GM21423 (cell line): ENCODE results near the gene CXCL1.

Source experiments
- ATAC-seq: cut with Tn5 transposase; IDR thresholded peaks from one replicate; pipeline ENCODE4 v1.9.1; 2021; ENCODE audit warnings: mild to moderate bottlenecking, moderate library complexity; ENCODE audit not compliant: unreplicated experiment

CXCL1 gene

DNA sequence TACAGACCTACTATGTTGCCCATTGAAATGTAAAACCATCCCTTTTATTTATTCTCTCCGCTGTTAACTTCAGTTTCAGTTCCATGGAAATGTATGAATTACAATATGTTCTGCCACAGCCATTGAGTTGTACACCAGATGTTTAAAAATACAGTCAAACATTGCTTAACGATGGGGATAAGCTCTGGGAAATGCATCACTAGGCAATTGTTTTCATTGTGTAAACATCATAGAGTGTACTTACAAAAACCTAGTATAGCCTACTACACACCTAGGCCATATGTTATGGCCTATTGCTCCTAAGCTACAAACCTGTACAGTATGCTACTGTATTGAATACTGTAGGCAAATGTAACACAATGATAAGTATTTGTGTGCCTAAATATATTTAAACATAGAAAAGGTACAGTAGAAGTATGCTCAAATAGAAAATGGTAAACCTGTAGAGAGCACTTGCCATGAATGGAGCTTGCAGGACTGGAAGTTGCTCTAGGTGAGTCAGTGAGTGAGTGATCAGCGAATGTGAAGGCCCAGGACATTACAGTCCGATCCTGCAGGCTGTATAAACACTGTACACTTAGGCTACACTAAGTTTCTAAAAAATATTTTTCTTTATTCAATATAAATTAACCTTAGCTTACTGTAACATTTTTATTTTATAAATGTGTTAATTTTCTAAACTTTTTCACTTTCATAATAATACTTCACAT is 18.8 kb upstream of the CXCL1 start:
- ATAC-seq, result no peak

DNA sequence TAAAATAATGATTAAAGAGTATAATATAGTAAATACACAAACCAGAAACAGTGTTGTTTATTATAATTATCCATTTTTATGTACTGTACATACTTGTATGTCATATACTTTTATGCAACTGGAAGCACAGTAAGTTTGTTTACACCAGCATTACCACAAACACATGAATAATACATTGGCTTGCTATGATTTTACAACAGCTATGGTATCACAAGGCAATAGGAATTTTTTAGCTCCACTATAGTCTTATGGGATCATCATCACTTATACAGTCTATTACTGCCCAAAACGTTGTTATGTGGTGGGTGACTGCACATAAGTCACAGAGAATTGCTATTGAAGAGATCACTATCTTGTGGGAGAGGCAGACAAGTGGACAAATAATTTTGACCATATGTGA is 17.9 kb upstream of the CXCL1 start:
- ATAC-seq, result no peak

DNA sequence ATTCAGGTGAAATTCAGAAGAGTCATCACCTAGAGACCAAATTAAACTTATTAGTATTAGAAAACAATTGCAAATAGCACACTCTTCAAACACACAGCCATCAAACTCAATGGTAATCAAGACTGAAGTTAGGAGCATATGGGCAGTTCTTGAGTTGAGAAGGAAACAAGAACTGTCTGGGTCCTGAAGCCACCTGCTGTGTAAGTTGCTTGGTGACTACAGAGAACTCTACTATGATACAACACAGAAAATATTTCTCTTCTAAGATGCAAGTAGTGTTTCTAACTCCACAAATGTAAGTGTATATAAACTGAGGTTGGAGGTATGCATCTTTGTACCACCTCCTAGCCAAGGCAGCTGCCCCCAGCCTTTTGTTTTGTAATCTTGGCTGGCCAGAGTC is 16.4 kb upstream of the CXCL1 start:
- ATAC-seq, result no peak

DNA sequence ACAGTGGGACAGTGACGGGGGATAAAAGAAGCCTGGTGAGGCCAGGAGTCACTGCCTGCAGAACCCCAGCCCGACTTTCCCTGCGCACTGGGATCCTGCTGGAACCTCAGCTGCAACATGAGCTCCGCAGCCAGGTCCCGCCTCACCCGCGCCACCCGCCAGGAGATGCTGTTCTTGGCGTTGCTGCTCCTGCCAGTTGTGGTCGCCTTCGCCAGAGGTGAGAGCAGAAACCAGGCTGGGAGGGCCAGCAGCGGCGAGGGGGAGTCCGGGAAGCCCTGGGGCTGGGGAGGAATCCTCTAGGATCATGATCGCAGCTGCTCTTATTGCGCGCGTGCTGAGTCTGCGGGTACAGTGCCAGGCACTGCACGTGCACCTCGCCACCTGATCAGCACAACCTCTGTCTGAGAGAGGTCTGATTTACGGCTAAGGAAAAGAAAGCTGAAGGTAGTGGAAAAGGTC is 15.9 kb upstream of the CXCL1 start, which contains the start of gene PF4V1:
PF4V1 (plus strand) TSS at position 51 of the 459 bp plus-strand sequence; CDS start at position 118, 67 bp downstream.
- no peak for ATAC-seq

DNA sequence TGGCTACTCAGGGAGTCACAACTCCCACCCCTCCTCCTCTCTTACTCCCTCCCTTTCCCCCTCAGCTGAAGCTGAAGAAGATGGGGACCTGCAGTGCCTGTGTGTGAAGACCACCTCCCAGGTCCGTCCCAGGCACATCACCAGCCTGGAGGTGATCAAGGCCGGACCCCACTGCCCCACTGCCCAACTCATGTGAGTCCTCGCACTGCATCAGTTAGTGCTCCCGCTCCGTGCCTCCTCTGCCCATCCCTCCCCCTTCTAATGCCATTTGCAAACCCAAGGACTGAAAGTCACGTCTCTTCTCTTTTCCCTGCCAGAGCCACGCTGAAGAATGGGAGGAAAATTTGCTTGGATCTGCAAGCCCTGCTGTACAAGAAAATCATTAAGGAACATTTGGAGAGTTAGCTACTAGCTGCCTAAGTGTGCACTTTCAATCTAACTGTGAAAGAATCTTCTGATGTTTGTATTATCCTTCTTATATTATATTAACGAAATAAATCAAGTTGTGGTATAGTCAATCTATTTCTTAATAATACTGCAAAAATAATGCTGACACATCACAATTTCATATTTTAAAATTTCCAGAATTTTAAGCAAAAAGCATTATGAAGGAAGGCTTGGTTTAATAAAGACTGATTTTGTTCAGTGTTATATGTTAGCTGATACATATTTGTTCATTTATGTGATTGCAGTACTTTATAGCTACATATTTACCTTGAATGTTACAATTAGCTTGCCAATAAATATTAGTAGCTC is 15.3 kb upstream of the CXCL1 start:
- ATAC-seq, result no peak

DNA sequence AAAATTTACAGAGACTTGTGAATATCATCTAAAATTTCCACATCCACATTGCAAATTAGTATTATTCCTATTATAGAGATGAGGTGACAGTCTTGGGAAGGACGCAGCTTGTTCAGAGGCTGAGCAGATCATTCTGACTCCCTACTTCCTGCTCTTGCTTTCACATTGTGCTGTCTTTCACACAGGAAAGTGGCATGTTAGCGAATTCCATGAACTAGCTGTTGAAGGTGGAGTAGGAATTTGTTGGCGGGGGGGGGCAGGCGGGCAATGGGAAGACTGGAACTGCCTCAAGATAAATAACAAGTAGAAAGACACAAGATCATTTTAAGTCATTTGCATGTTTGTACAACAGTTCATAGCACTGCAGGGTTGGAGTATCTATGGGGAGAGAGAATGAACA is 13.8 kb upstream of the CXCL1 start:
- ATAC-seq, result no peak

DNA sequence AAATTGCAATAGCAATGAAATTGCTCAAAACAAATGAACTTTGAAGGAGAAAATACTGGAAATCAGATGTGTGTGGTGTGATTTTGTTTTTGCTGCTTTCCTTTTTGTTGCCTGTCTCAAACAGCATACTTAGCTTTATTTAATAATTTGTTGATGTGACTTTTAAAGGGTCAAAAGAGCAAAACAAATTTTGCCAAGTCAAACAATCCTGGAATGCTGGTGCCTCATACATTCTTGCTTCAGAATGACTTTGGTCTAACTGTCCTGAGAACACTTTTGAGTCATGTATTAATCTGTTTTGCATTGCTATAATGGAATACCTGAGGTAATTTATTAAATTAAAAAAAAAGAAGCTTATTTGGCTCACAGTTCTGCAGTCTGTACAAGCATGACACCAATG is 12.7 kb upstream of the CXCL1 start:
- ATAC-seq, result no peak

DNA sequence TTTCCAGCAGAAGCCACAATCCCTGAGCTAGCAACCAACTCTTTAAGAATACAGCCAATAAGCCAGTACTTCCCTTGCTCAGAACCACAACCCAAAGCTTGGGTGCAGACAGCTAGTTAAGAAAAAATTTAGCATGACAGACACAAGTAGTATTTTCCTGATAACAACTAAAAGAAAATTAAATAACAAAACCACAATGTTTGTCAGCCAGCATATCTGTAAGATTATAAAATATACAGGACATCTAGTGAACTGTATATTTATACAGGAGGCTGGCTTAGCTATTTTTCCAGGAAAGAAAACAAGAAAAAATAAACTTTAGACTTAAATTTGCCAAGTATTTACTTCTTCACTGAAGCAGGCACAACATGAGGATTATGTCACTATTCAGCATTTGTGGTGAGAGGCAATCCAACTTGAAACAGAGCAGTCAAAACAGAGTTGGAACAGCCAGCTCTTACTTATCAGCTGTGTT is 9.5 kb upstream of the CXCL1 start:
- no peak for ATAC-seq

DNA sequence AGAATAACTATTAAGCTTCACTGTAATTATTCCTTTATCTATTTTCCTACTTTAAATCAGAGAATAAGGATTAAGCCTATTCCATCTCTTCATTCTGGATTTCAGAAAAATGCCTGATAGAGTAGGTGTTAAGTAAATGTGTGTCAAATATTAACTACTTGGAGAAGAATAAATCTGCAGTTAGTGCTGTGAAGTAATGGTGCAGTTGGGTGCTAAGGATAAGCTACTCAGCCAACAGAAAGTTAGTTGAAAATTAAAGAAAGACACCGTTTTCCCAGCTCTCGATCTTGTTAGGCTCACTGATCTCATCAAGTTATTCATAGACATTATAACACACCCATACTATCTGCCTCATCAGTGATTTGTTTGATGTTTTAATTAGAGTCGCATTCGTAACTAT is 9.0 kb upstream of the CXCL1 start:
- no peak for ATAC-seq

DNA sequence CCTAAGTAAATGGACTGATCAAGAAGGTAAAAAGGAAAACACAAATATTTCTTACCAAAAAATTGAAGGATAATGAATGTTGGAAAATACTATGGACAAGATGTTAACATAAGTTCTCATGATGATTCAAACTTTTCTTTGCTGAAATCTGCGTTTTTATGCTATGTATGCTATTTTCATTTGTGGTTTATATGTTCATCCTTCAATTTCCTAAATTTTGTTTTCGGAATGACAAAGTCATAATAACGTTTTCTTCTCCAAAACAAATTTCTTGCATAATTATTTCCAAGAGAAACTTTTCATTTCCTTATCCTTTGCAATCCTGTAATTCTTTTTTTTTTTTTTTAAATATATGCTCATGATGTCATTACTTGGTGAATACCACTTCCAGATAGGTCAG is 8.3 kb upstream of the CXCL1 start:
- ATAC-seq, result no peak

DNA sequence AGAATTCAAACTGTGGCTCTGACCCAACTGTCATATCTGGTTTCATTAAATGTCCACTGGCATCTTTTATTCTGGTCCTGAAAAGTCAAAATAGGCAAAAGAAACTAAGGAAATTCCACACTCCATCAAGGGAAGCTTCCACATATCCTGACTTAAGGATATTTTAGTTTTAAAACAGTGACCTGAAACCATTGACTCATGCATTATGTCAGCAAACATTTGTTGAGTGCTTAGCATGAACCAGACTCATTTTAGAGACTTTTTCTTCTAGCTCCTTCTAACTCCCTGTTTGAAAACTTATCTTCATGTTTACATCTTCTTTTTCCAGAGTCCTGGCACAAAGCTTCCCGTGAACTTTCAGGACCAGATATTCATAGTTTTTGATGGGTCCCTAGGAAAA is 6.9 kb upstream of the CXCL1 start:
- no peak for ATAC-seq

DNA sequence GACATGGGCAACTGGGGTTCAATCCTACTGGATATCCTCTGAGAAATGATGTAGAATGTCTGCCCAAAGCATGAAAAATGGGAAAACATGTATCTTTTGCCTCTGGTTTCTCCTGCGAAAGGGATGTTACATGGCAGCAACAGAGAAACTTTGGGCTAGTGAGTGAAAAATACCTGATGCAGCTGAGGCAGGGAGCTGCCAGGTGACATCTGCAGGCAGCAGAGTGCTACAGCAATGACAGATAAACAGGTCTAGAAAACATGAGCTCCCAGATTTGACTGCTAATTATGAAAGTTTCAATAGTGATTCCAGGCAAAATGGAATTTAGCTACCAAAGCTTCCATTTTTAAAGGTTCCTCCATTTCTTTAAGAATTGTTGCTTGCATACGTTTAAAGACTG is 4.8 kb upstream of the CXCL1 start:
- ATAC-seq, result no peak

DNA sequence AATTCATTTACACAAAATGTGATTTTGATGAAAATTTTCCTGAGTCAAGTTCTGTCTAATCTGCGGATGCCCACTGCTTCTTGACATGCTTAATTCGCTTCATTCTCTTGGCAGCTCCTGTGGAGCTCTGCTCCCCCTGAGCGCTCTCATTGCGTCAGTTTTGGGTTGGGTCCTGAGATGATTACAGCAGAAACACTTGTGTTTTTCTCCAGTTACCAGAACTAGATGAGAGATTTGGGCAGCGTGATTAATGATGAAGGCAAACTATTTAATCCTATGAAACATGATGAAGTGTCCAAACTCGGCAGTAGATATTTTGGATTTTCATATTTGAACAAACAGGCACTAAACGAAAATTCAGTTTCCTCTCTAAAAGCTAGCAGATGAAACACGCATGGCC is 4.2 kb upstream of the CXCL1 start:
- ATAC-seq, result no peak

DNA sequence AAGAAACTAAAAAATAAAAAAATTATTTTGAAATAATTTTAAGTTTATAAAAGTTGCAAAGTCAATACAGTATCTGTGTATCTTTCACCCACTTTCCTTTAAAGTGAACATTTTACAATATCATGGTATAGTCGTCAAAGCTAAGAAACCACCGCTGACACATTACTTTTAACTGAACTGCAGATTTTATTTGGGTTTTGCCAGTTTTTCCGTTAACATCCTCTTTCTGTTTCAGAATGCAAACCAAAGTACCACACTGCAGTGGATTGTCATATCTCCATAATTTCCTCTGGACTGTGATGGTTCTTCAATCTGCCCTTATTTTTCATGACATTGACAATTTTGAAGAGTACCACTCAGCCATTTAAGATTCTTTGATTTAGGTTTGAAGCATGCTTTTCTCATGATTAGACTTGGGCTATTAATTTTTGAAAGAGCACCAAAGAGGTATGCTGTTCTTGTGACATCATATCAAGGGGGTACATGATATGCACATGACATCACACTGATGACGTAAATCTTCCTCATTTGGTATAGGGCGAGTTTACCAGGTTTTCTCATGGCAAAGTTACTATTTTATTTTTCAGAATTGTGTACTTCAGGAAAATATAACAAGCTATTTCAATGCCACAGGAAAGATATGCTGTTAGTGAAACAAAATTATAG is 3.6 kb upstream of the CXCL1 start:
- ATAC-seq, result no peak

DNA sequence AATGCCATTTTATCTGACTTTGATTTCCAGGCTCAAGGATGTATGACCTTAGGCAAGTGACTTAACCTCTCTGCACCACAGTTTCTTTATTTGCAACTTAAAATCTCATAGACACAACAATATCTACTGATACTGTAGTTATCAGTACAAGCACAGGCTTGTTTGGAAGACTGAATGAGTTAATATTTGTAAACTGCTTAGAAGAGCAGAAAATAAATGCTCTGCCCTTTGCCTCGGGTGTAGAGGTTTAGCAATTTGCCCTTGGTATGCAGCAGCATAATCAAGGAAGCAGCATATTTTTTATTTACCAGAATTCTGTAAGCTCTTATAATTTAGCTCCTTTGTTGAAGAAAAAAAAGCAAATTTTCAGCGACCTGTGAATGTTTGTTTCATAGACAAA is 2.9 kb upstream of the CXCL1 start:
- ATAC-seq, result no peak

DNA sequence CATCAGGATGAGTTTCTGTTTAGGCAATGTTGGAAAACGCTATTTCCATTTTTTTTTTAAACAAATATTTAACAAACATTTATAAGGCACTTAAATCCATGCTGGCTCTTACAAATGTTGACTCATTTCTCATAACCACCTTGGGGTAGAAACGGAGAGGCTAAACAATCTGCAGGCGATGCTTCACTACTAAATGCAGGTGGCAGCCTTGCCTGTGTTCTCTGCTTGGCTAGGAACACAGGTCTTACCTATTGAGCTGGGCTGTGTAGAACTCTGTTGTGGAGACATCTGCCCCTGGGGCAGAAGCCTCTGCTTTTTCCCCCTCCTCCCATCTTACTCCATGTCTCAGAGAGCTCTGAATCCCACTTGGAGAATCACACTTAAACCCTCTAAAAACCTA is 1.4 kb upstream of the CXCL1 start:
- no peak for ATAC-seq

DNA sequence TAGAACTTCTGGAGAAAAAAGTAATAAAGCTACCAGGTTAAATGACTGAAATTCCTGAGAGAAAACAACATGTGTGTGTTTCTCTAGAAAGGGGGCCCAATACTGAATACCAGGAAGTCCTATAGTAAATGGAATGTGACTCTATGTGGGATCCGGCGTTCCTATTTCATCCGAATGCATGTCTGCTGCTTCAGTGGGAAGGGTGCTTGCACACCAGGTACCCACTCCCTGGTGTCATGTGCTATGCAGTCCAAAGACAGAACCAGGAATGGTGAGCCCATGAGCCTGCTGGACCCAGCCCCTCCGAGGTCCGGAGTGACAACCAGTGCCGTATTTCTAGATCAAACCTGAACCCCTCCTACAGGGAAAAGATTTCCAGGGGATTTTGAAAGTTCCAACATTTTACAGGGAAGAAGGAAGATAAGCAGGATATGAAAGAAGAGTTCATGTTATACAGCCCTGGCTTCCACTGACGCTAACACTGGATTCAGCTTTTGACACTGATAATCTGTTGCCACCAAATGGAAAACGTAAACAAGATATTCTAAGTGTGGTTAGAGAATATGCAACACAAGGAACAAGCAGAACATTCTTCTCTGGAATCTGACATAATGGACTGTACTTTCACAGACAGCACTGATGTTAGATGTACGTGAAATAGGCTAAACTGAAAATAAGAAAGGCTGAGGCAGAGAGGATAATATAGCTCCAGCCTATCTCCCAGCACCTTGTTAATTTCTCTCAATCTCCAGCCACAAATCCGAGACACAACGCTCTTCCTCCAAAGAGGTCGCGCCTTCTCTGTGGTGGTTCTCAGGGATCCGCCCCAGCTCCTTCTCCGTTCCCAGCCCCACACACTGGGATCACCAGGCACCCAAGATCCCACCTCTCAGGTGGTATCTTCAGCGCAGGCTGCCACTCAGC is 725 bp upstream of the CXCL1 start:
- no peak for ATAC-seq

DNA sequence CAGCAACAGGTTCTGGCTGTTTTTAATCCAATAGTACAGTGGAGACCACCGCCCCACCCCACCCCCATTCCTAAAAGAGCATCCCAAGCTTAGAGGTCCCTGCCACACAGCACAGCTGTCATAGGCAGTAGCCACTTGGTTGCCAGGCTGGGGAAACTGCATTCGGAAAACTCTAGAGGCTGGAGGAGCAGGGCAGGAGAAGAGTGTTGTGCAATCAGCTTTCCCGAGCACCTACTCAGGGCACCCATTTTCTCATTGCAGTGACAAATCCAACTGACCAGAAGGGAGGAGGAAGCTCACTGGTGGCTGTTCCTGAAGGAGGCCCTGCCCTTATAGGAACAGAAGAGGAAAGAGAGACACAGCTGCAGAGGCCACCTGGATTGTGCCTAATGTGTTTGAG is 1.1 kb downstream of the CXCL1 start:
- ATAC-seq, result no peak

DNA sequence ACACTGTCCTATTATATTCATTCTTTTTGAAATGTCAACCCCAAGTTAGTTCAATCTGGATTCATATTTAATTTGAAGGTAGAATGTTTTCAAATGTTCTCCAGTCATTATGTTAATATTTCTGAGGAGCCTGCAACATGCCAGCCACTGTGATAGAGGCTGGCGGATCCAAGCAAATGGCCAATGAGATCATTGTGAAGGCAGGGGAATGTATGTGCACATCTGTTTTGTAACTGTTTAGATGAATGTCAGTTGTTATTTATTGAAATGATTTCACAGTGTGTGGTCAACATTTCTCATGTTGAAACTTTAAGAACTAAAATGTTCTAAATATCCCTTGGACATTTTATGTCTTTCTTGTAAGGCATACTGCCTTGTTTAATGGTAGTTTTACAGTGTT is 1.6 kb downstream of the CXCL1 start:
- ATAC-seq, result no peak

DNA sequence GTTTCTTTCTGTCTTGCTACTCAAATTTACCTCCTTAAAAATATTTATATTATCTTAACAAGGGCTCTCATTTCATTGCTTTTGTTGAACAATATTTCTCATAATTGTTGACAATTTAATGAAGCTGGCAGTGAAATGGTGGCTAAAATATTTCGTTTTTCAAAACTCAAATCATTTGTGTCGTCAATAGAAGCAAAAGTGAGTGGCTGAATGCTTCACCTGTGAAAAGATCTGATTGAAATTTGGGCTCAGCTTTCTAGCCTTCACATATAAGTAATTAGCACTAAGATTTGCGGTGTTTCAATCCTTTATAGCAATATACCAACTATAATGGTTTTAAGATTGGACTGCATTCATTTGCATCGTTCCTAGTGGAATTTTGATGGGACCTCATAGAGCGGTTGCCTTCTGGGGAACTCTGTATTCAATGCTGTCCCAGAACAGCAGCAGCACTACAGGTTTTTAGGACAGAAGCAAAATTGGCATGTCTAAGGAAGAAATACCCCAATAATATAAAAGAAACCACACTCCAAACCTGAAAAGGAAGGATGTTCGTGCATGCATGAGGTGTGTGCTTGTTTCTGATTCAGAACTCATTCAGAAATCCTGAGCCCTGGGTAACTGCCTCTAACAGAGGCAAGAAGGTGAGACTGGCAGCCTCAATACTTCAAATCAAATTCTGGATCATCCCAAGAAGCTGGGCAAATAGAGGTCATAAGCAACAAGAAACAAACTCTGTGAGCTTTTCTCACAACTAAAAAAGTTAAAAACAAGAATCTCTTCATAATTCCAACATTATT is 2.5 kb downstream of the CXCL1 start:
- no peak for ATAC-seq
